Vagina (tissue), 2 donors: Measurements from ENCODE around the gene SORCS2. TPM values are rescaled to one million over a fixed set of nuclear protein-coding genes. Genes with fewer than 3 reads are reported as not detected.

Source experiments
- DNase-seq, 2 donors: peaks; one replicate each; pipeline ENCODE4 v3.0.0-alpha.2; 2017; ENCODE audit errors: extremely low spot score in 2 of 2
- H3K27ac ChIP-seq: fragments of 200-600 bp; sonication (generic); one replicate; pipeline ENCODE4 v1.5.1; 2019
- H3K27me3 ChIP-seq: fragments of 200-600 bp; sonication (generic); one replicate; pipeline ENCODE4 v1.5.1; 2019
- H3K36me3 ChIP-seq, 2 donors: fragments of 200-600 bp; sonication (generic); one replicate each; pipeline ENCODE4 v1.5.1; 2017 to 2019
- H3K4me1 ChIP-seq: fragments of 200-600 bp; sonication (generic); one replicate; pipeline ENCODE4 v1.5.1; 2019
- H3K4me3 ChIP-seq, 2 donors: fragments of 200-600 bp; sonication (generic); 1 replicate in 1 of 2; 2 replicates in 1 of 2; pipeline ENCODE4 v1.5.1; 2016 to 2019
- H3K9me3 ChIP-seq: fragments of 200-600 bp; sonication (generic); one replicate; pipeline ENCODE4 v1.5.1; 2019
- CTCF ChIP-seq, 3 experiments: fragments of 450-650 bp in 2 of 3; fragments of 200-600 bp in 1 of 3; sonication (generic) in 1 of 3; IDR thresholded peaks; one replicate each; pipeline ENCODE4 v1.5.1; 2017 to 2019; ENCODE audit warnings: antibody characterized with exemption in 3 of 3, mild to moderate bottlenecking in 2 of 3, moderate library complexity in 2 of 3
- POLR2A ChIP-seq, 2 donors: fragments of 450-650 bp; IDR thresholded peaks; one replicate each; pipeline ENCODE4 v1.6.1; 2017; ENCODE audit warnings: antibody characterized with exemption in 2 of 2, mild to moderate bottlenecking in 2 of 2, moderate library complexity in 2 of 2
- POLR2AphosphoS5 ChIP-seq, 2 donors: sonication (generic); formaldehyde crosslinking; IDR thresholded peaks; one replicate each; pipeline ENCODE4 v1.9.0; 2017; ENCODE audit warnings: antibody characterized with exemption in 2 of 2, mild to moderate bottlenecking in 2 of 2, low read depth in 1 of 2; ENCODE audit not compliant: insufficient read depth in 1 of 2
- intact Hi-C: fragments of 100-400 bp; cut with DNase I; formaldehyde crosslinking; loops from one replicate; pipeline ENCODE4 v1.15.1; 2023
- total RNA-seq: library from RNA; depleted of rRNA; stranded (reverse); fragments of >200 nt; gene quantifications from one replicate; pipeline ENCODE4 v1.2.3, GENCODE V29; 2016

SORCS2 gene
- total RNA-seq, 1 donor from 2014 or later: 5.4 TPM

DNA sequence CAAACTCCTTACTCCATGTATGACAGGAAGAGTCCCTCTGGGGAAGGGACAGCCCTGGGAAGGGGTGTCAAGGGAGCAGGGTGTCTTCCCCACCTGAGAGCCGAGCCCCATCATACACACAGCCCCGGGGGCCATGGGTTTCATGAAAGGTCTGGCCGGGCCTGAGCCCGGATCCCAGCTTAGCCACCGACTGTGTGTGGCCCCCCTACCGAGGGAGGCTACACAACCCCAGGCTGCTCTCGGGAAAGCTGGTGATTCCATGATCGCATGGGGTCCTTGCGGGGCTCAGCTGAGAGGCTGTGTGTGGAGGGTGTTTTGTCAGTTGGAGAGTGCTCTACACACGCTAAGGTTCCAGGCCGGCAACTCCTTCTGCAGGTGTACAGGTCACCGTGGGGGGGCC lies 55.6 kb downstream of the SORCS2 start:
- H3K27ac ChIP-seq: no peak overlapping the region
- intact Hi-C loops: loop anchor here (5.0 kb wide), 1 partner anchor 41 kb away; no protein-coding TSS in a partner anchor
- H3K27me3 ChIP-seq: no peaks in the 10 kb centered on the region
- H3K4me3 ChIP-seq: no peak overlapping the region
- no peaks in the 10 kb centered on the region for H3K36me3 ChIP-seq
- peaks cover 12% of the 10 kb centered on the region for H3K4me1 ChIP-seq
- no peak for TF ChIP-seq POLR2A (IDR thresholded peaks at IDR 0.05)
- TF ChIP-seq POLR2AphosphoS5 (IDR thresholded peaks at IDR 0.05; ENCODE audit: insufficient read depth in 1 of 2, low read depth in 1 of 2): no peak
- TF ChIP-seq CTCF (IDR thresholded peaks at IDR 0.05): no peak
- DNase-seq: no peak
- H3K9me3 ChIP-seq: no peaks in the 10 kb centered on the region

GRCh38 chr4:7248857-7249256 lies 56.5 kb downstream of the SORCS2 start:
- no peak for TF ChIP-seq CTCF (IDR thresholded peaks at IDR 0.05)
- TF ChIP-seq POLR2A (IDR thresholded peaks at IDR 0.05): no peak
- no peak for TF ChIP-seq POLR2AphosphoS5 (IDR thresholded peaks at IDR 0.05; ENCODE audit: insufficient read depth in 1 of 2, low read depth in 1 of 2)
- no peak overlapping the region for H3K27ac ChIP-seq
- DNase-seq: no peak
- intact Hi-C loops: loop anchor here (5.0 kb wide), 1 partner anchor 42 kb away; no protein-coding TSS in a partner anchor
- peaks cover 12% of the 10 kb centered on the region for H3K4me1 ChIP-seq
- H3K4me3 ChIP-seq: no peak overlapping the region
- H3K36me3 ChIP-seq: no peaks in the 10 kb centered on the region
- no peaks in the 10 kb centered on the region for H3K9me3 ChIP-seq
- H3K27me3 ChIP-seq: no peaks in the 10 kb centered on the region

DNA sequence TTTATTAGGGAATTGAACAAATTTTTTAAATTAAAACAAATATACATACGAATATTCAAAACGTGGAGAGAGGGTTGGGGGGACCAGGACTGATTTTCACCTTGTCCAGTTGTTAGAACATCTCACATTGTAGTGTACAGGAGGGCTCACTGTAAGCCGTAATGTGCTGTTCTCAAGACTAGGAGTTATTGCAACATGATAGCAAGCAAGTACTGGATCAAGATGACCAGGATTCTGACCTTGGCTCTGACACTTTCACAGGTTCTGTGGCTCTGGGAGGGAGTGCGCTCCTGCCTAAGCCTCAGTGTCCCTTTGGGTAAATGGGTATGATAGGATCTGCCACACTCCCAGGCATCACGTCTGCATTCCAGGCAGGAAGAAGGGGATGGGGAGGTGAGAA lies 59.0 kb downstream of the SORCS2 start:
- Histone ChIP-seq H3K27me3 (no peaks in the 10 kb centered on the region), H3K9me3 (no peaks in the 10 kb centered on the region), H3K27ac (peak overlapping the region; percentile 27), H3K4me3 (no peak overlapping the region), H3K36me3 (no peaks in the 10 kb centered on the region), H3K4me1 (peaks cover 12% of the 10 kb centered on the region)
- DNase-seq: no peak
- intact Hi-C loops: no loop called here
- no peak for TF ChIP-seq POLR2AphosphoS5 (IDR thresholded peaks at IDR 0.05; ENCODE audit: insufficient read depth in 1 of 2, low read depth in 1 of 2)

DNA sequence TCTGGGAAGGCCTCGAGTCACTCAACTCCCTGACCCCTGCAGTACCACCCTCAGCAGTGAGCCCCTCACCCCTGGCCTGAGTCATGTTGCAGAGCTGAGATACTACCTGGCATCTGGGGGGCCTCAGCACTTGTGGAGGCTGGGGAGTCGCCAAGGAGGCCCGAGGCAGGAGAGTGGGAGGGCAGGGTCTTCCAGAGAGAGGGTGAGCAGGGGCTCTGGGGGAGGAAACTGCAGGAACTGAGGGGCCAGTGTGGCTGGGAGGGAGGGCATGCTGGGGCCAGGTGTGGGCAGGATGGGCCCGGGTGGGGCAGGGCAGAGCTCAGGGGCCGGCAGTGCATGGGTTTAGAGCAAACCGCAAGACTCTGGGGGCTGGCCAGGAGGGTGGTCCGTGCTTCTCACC lies 59.7 kb downstream of the SORCS2 start:
- Histone ChIP-seq H3K36me3 (no peaks in the 10 kb centered on the region), H3K4me3 (no peak overlapping the region), H3K9me3 (no peaks in the 10 kb centered on the region), H3K27ac (peak overlapping the region; percentile 27), H3K4me1 (peaks cover 12% of the 10 kb centered on the region), H3K27me3 (no peaks in the 10 kb centered on the region)
- intact Hi-C loops: no loop called here
- no peak for DNase-seq
- TF ChIP-seq CTCF (IDR thresholded peaks at IDR 0.05): no peak
- TF ChIP-seq POLR2AphosphoS5 (IDR thresholded peaks at IDR 0.05; ENCODE audit: insufficient read depth in 1 of 2, low read depth in 1 of 2): no peak
- no peak for TF ChIP-seq POLR2A (IDR thresholded peaks at IDR 0.05)

GRCh38 chr4:7252510-7253340 lies 60.4 kb downstream of the SORCS2 start:
- TF ChIP-seq CTCF (IDR thresholded peaks at IDR 0.05) (no peak), POLR2AphosphoS5 (IDR thresholded peaks at IDR 0.05; ENCODE audit: insufficient read depth in 1 of 2, low read depth in 1 of 2) (no peak), POLR2A (IDR thresholded peaks at IDR 0.05) (no peak)
- H3K36me3 ChIP-seq: no peaks in the 10 kb centered on the region
- H3K27me3 ChIP-seq: no peaks in the 10 kb centered on the region
- H3K27ac ChIP-seq: no peak overlapping the region
- no peak overlapping the region for H3K4me3 ChIP-seq
- DNase-seq: no peak
- peaks cover 12% of the 10 kb centered on the region for H3K4me1 ChIP-seq
- intact Hi-C loops: no loop called here
- H3K9me3 ChIP-seq: no peaks in the 10 kb centered on the region
